Keratinocyte (primary cell): Measurements from ENCODE around the gene FBXO47. TPM values are rescaled to one million over a fixed set of nuclear protein-coding genes. Genes with fewer than 3 reads are reported as not detected.

ENCODE experiments used
- DNase-seq: peaks from one replicate; pipeline ENCODE4 v3.0.0-alpha.2; 2011; ENCODE audit warnings: low read depth, missing footprints, low spot score
- FAIRE-seq: peaks from 2 replicates; lab custom pipeline; 2011; peaks lifted over from hg19 to GRCh38; lab: Jason Lieb, UNC
- H2AFZ ChIP-seq: 2 replicates; pipeline ENCODE4 v1.6.0; 2012; ENCODE audit warnings: low read length, control low read depth, inconsistent platforms; ENCODE audit not compliant: control insufficient read depth
- H3K27ac ChIP-seq: 2 replicates; pipeline ENCODE4 v1.5.1; 2011; ENCODE audit warnings: low read length; ENCODE audit not compliant: control insufficient read depth, insufficient read depth
- H3K27me3 ChIP-seq: 3 replicates; pipeline ENCODE4 v1.6.0; 2011; ENCODE audit warnings: low read length; ENCODE audit not compliant: control insufficient read depth, insufficient read depth; ENCODE audit errors: extremely low read depth
- H3K36me3 ChIP-seq, 2 experiments: 2 replicates in 1 of 2; 3 replicates in 1 of 2; pipeline ENCODE4 v1.5.1; 2011; ENCODE audit warnings: low read length in 2 of 2, mild to moderate bottlenecking in 1 of 2; ENCODE audit not compliant: control insufficient read depth in 2 of 2, insufficient read depth in 2 of 2; ENCODE audit errors: extremely low read depth in 1 of 2
- H3K4me1 ChIP-seq: 3 replicates; pipeline ENCODE4 v1.5.1; 2011; ENCODE audit warnings: low read length; ENCODE audit not compliant: control insufficient read depth, insufficient read depth; ENCODE audit errors: extremely low read depth
- H3K4me2 ChIP-seq: 3 replicates; pipeline ENCODE4 v1.6.0; 2011; ENCODE audit warnings: low read depth, low read length; ENCODE audit not compliant: control insufficient read depth, insufficient read depth; ENCODE audit errors: extremely low read depth
- H3K4me3 ChIP-seq, 3 experiments: fragments of 200-600 bp in 1 of 3; sonication (generic) in 1 of 3; 2 replicates in 2 of 3; 3 replicates in 1 of 3; pipeline ENCODE4 v1.5.1; 2011 to 2016; ENCODE audit warnings: low read length in 3 of 3, mild to moderate bottlenecking in 3 of 3, control low read depth in 2 of 3, inconsistent platforms in 1 of 3, low read depth in 1 of 3, mixed read lengths in 1 of 3, mixed run types in 1 of 3, moderate library complexity in 1 of 3; ENCODE audit not compliant: control insufficient read depth in 2 of 3, insufficient read depth in 2 of 3; ENCODE audit errors: extremely low read depth in 1 of 3
- H3K79me2 ChIP-seq: 2 replicates; pipeline ENCODE4 v1.6.0; 2012; ENCODE audit warnings: low read length; ENCODE audit not compliant: control insufficient read depth, insufficient read depth
- H3K9ac ChIP-seq: 3 replicates; pipeline ENCODE4 v1.6.0; 2011; ENCODE audit warnings: low read length; ENCODE audit not compliant: control insufficient read depth, insufficient read depth; ENCODE audit errors: extremely low read depth
- H3K9me1 ChIP-seq: 3 replicates; pipeline ENCODE4 v1.6.0; 2011; ENCODE audit warnings: low read length; ENCODE audit not compliant: control insufficient read depth, insufficient read depth; ENCODE audit errors: extremely low read depth
- H3K9me3 ChIP-seq: 2 replicates; pipeline ENCODE4 v1.5.1; 2012; ENCODE audit warnings: low read depth, low read length; ENCODE audit not compliant: control insufficient read depth
- H4K20me1 ChIP-seq: 3 replicates; pipeline ENCODE4 v1.6.0; 2011; ENCODE audit warnings: low read length; ENCODE audit not compliant: control insufficient read depth, insufficient read depth; ENCODE audit errors: extremely low read depth
- CTCF ChIP-seq, 3 experiments: IDR thresholded peaks in 1 of 3; conservative IDR thresholded peaks in 1 of 3; optimal IDR thresholded peaks in 1 of 3; 2 replicates in 2 of 3; 3 replicates in 1 of 3; pipeline versions ENCODE3 to v1.5.1; 2011; ENCODE audit warnings: low read length in 3 of 3, mild to moderate bottlenecking in 3 of 3, moderate library complexity in 2 of 3, control low read depth in 1 of 3, inconsistent platforms in 1 of 3; ENCODE audit not compliant: insufficient read depth in 2 of 3; ENCODE audit errors: extremely low read depth in 1 of 3
- EZH2 ChIP-seq: IDR thresholded peaks from one replicate; pipeline ENCODE4 v1.6.1; 2012; ENCODE audit warnings: inconsistent platforms, mild to moderate bottlenecking, low read length, moderate library complexity
- dilution Hi-C: fragments of 300-500 bp; cut with MboI; formaldehyde crosslinking; loops from one replicate; pipeline ENCODE4 v1.7.0; 2020; ENCODE audit warnings: low sequenced_read_pairs; ENCODE audit not compliant: extremely low pct_ligation_motif_present
- polyA plus RNA-seq, 5 experiments: library from polyadenylated mRNA; depleted of rRNA in 3 of 5; stranded (reverse) in 3 of 5; stranded (forward) in 1 of 5; unstranded in 1 of 5; fragments of >200 nt; gene quantifications; 1 replicate in 1 of 5; 2 replicates in 3 of 5; 3 replicates in 1 of 5; pipeline versions ENCODE4 v1.2.1 to v1.2.3, GENCODE V29; 2011 to 2012; ENCODE audit warnings: missing spikeins in 2 of 5, low read depth in 1 of 5, low replicate concordance in 1 of 5

The FBXO47 gene
- polyA plus RNA-seq, 1 donor (not counting 4 experiments of a cell fraction or from before 2014, with no cell fraction given): not detected

GRCh38 chr17:38908676-38909181, 58.5 kb downstream of the FBXO47 start:
- H4K20me1 ChIP-seq: peaks cover 4% of the 10 kb centered on the region

GRCh38 chr17:38907930-38908675, 59.1 kb downstream of the FBXO47 start:
- TF ChIP-seq EZH2 (no peak), CTCF (optimal IDR thresholded peaks at IDR 0.05 in 1 of 3, IDR thresholded peaks at IDR 0.05 in 1 of 3, conservative IDR thresholded peaks at IDR 0.05 in 1 of 3; ENCODE audit: extremely low read depth in 1 of 3, insufficient read depth in 2 of 3, low read length in 3 of 3) (peak in 1 of 3 experiments; percentile 13)
- no peaks in the 10 kb centered on the region for H3K9me1 ChIP-seq
- H2AFZ ChIP-seq: no peak overlapping the region
- no peaks in the 10 kb centered on the region for H3K9me3 ChIP-seq
- H3K4me3 ChIP-seq: no peak overlapping the region
- peaks cover 4% of the 10 kb centered on the region for H4K20me1 ChIP-seq
- peak overlapping the region; percentile 29 for H3K27ac ChIP-seq
- FAIRE-seq: no peak
- peak overlapping the region; percentile 23 for H3K9ac ChIP-seq
- H3K36me3 ChIP-seq: peaks cover 15 to 24% of the 10 kb centered on the region in 2 experiments
- dilution Hi-C loops: no loop called here
- DNase-seq: no peak
- peaks cover 60% of the 10 kb centered on the region for H3K79me2 ChIP-seq
- no peaks in the 10 kb centered on the region for H3K27me3 ChIP-seq
- H3K4me1 ChIP-seq: peaks cover 27% of the 10 kb centered on the region
- H3K4me2 ChIP-seq: no peak overlapping the region

More at GRCh38 chr17:38908676-38909181, 58.5 kb downstream of the FBXO47 start:
- peak; percentile 87 for FAIRE-seq
- Histone ChIP-seq H3K4me3 (no peak overlapping the region), H3K79me2 (peaks cover 53% of the 10 kb centered on the region), H3K4me1 (peaks cover 27% of the 10 kb centered on the region), H3K27ac (peak overlapping the region; percentile 29), H3K27me3 (no peaks in the 10 kb centered on the region), H3K9me1 (no peaks in the 10 kb centered on the region), H3K4me2 (no peak overlapping the region), H3K9ac (peak overlapping the region; percentile 23), H2AFZ (no peak overlapping the region), H3K9me3 (no peaks in the 10 kb centered on the region), H3K36me3 (peaks cover 16 to 25% of the 10 kb centered on the region in 2 experiments)
- TF ChIP-seq EZH2 (no peak), CTCF (optimal IDR thresholded peaks at IDR 0.05 in 1 of 3, IDR thresholded peaks at IDR 0.05 in 1 of 3, conservative IDR thresholded peaks at IDR 0.05 in 1 of 3; ENCODE audit: extremely low read depth in 1 of 3, insufficient read depth in 2 of 3, low read length in 3 of 3) (no peak)
- dilution Hi-C loops: no loop called here
- DNase-seq: no peak
